A549 (cell line): ENCODE results near the gene SLC9A9. TPM values are rescaled to one million over a fixed set of nuclear protein-coding genes. Genes with fewer than 3 reads are reported as not detected.

Source experiments
- ATAC-seq, 2 experiments: fragments of 200-7000 bp in 1 of 2; fragments of >200 bp in 1 of 2; cut with Nextera tagmentation in 1 of 2; cut with Tn5 transposase in 1 of 2; 3 replicates each; pipeline versions ENCODE4 v1.8.0 to v1.9.1; 2018 to 2020; ENCODE audit warnings: mild to moderate bottlenecking in 1 of 2, moderate library complexity in 1 of 2
- CTCF ChIA-PET: fragments of 300-600 bp; sonication (Branson Sonifier 250); formaldehyde crosslinking; extraction: SDS; loops from one replicate; lab custom pipeline; 2021; ENCODE audit warnings: antibody characterized with exemption, inconsistent platforms; lab: Yijun Ruan, JAX
- POLR2A ChIA-PET: fragments of 350-600 bp; formaldehyde crosslinking; extraction: SDS; loops from one replicate; lab custom pipeline; 2021; ENCODE audit warnings: antibody characterized with exemption, inconsistent platforms; lab: Yijun Ruan, JAX
- DNase-seq, 2 experiments: peaks; one replicate each; pipeline versions ENCODE4 v3.0.0 to v3.0.0-alpha.2; 2011 to 2016; ENCODE audit warnings: low read depth in 1 of 2, low spot score in 1 of 2
- FAIRE-seq: peaks from 2 replicates; lab custom pipeline; 2011; peaks lifted over from hg19 to GRCh38; lab: Jason Lieb, UNC
- H3K27ac ChIP-seq, 2 experiments: fragments of >200 bp; sonication (Bioruptor Twin); formaldehyde crosslinking; 3 replicates each; pipeline ENCODE4 v1.5.1; 2016 to 2017
- H3K4me1 ChIP-seq: fragments of >200 bp; sonication (Bioruptor Twin); formaldehyde crosslinking; 3 replicates; pipeline ENCODE4 v1.6.1; 2016
- H3K4me2 ChIP-seq: fragments of >200 bp; sonication (Bioruptor Twin); formaldehyde crosslinking; 3 replicates; pipeline ENCODE4 v1.6.1; 2016
- H3K4me3 ChIP-seq: fragments of >200 bp; sonication (Bioruptor Twin); formaldehyde crosslinking; 3 replicates; pipeline ENCODE4 v1.5.1; 2016
- H3K9me3 ChIP-seq: fragments of >200 bp; sonication (Bioruptor Twin); formaldehyde crosslinking; 3 replicates; pipeline ENCODE4 v1.6.1; 2016
- BHLHE40 ChIP-seq: IDR thresholded peaks from 2 replicates; pipeline ENCODE4 v1.6.1; 2012; ENCODE audit warnings: low read depth, low read length, inconsistent platforms
- CEBPB ChIP-seq, 2 experiments: fragments of >200 bp in 1 of 2; sonication (Bioruptor Twin) in 1 of 2; formaldehyde crosslinking in 1 of 2; IDR thresholded peaks; 2 replicates each; pipeline ENCODE4 v1.6.1; 2012 to 2016
- E2F6 ChIP-seq: IDR thresholded peaks from 2 replicates; pipeline ENCODE4 v1.6.1; 2012; ENCODE audit warnings: low read depth, borderline replicate concordance
- EP300 ChIP-seq, 2 experiments: fragments of >200 bp; sonication (Bioruptor Twin); formaldehyde crosslinking; IDR thresholded peaks; 2 replicates in 1 of 2; 3 replicates in 1 of 2; pipeline ENCODE4 v1.6.1; 2016 to 2017
- FOSL2 ChIP-seq, 2 experiments: fragments of 450-650 bp in 1 of 2; fragments of >200 bp in 1 of 2; sonication (Bioruptor Twin) in 1 of 2; formaldehyde crosslinking; IDR thresholded peaks; 2 replicates each; pipeline versions ENCODE4 v1.5.0 to v1.6.1; 2016 to 2020; ENCODE audit warnings: mild to moderate bottlenecking in 1 of 2, moderate library complexity in 1 of 2
- FOXS1 ChIP-seq: fragments of 250-450 bp; sonication (Bioruptor Pico); IDR thresholded peaks from 2 replicates; pipeline ENCODE4 v1.5.0; 2020; ENCODE audit warnings: mild to moderate bottlenecking, moderate library complexity
- GATA3 ChIP-seq: IDR thresholded peaks from 2 replicates; pipeline ENCODE4 v1.6.1; 2012; ENCODE audit warnings: borderline replicate concordance
- HDAC2 ChIP-seq: fragments of 200-600 bp; sonication (generic); IDR thresholded peaks from 2 replicates; pipeline ENCODE4 v1.6.1; 2016
- HOXB5 ChIP-seq: fragments of 250-450 bp; sonication (Bioruptor Pico); IDR thresholded peaks from 2 replicates; pipeline ENCODE4 v1.5.0; 2020; ENCODE audit warnings: mild to moderate bottlenecking, moderate library complexity
- KDM1A ChIP-seq: fragments of 200-600 bp; sonication (generic); IDR thresholded peaks from 2 replicates; pipeline ENCODE4 v1.6.1; 2016; ENCODE audit warnings: low read depth, mild to moderate bottlenecking
- KDM5A ChIP-seq: fragments of 200-600 bp; sonication (generic); IDR thresholded peaks from 2 replicates; pipeline ENCODE4 v1.6.1; 2016; ENCODE audit warnings: antibody characterized with exemption, mild to moderate bottlenecking
- MAFK ChIP-seq: fragments of 450-650 bp; IDR thresholded peaks from 2 replicates; pipeline ENCODE4 v1.6.1; 2014; ENCODE audit not compliant: partially characterized antibody
- MAX ChIP-seq: IDR thresholded peaks from 2 replicates; pipeline ENCODE4 v1.6.1; 2012
- NFE2L2 ChIP-seq: fragments of 150-350 bp; conservative IDR thresholded peaks from 2 replicates; pipeline ENCODE4 v1.6.1; 2014; ENCODE audit warnings: low read length
- NR3C1 ChIP-seq: fragments of >200 bp; sonication (Bioruptor Twin); formaldehyde crosslinking; IDR thresholded peaks from 3 replicates; pipeline ENCODE4 v1.6.1; 2017
- POLR2A ChIP-seq: IDR thresholded peaks from 2 replicates; pipeline ENCODE4 v1.6.1; 2012; ENCODE audit warnings: mild to moderate bottlenecking, low read length
- RAD21 ChIP-seq, 2 experiments: fragments of >200 bp in 1 of 2; sonication (Bioruptor Twin) in 1 of 2; formaldehyde crosslinking in 1 of 2; IDR thresholded peaks in 1 of 2; conservative IDR thresholded peaks in 1 of 2; 2 replicates in 1 of 2; 3 replicates in 1 of 2; pipeline ENCODE4 v1.6.1; 2012 to 2018; ENCODE audit warnings: inconsistent platforms in 1 of 2
- RARB ChIP-seq: fragments of 250-450 bp; sonication (Bioruptor Pico); IDR thresholded peaks from 2 replicates; pipeline ENCODE4 v1.8.0; 2021; ENCODE audit warnings: mild to moderate bottlenecking, moderate library complexity
- RCOR1 ChIP-seq: fragments of 150-350 bp; IDR thresholded peaks from 2 replicates; pipeline ENCODE4 v1.6.1; 2014; ENCODE audit warnings: antibody characterized with exemption, low read length, low read depth
- REST ChIP-seq: fragments of 200-600 bp; sonication (generic); IDR thresholded peaks from 2 replicates; pipeline ENCODE4 v1.6.1; 2016; ENCODE audit warnings: antibody characterized with exemption, mild to moderate bottlenecking, moderate library complexity
- SMC3 ChIP-seq: fragments of >200 bp; sonication (Bioruptor Twin); formaldehyde crosslinking; IDR thresholded peaks from 3 replicates; pipeline ENCODE4 v1.6.1; 2018; ENCODE audit warnings: inconsistent platforms
- SREBF2 ChIP-seq: fragments of 450-650 bp; IDR thresholded peaks from 2 replicates; pipeline ENCODE4 v1.6.1; 2014; ENCODE audit warnings: mild to moderate bottlenecking, moderate library complexity
- TFCP2L1 ChIP-seq: fragments of 250-450 bp; sonication (Bioruptor Pico); IDR thresholded peaks from 2 replicates; pipeline ENCODE4 v1.5.0; 2021; ENCODE audit warnings: mild to moderate bottlenecking
- TP53 ChIP-seq: fragments of 250-450 bp; sonication (Bioruptor Pico); IDR thresholded peaks from 2 replicates; pipeline ENCODE4 v1.5.0; 2021; ENCODE audit warnings: mild to moderate bottlenecking, moderate library complexity
- USF2 ChIP-seq: fragments of 450-650 bp; IDR thresholded peaks from 2 replicates; pipeline ENCODE4 v1.6.1; 2014; ENCODE audit warnings: antibody characterized with exemption
- ZC3H11A ChIP-seq: fragments of 450-650 bp; IDR thresholded peaks from 2 replicates; pipeline ENCODE4 v1.6.1; 2014; ENCODE audit warnings: antibody characterized with exemption, mild to moderate bottlenecking
- ZFP36 ChIP-seq: fragments of 450-650 bp; IDR thresholded peaks from 2 replicates; pipeline ENCODE4 v1.6.1; 2014; ENCODE audit warnings: borderline replicate concordance; ENCODE audit not compliant: partially characterized antibody
- whole genome bisulfite sequencing: methylation state at CpG from one replicate; pipeline ENCODE4 v1.1.6; 2017; ENCODE audit errors: missing lambda C conversion rate; 5-methylcytosine and 5-hydroxymethylcytosine counted together
- polyA plus RNA-seq, 4 experiments: library from polyadenylated mRNA; depleted of rRNA in 3 of 4; stranded (reverse); fragments of >200 nt; fragmentation: RNase III in 1 of 4; extraction: RNeasy Plus Mini Kit Qiagen cat#74134 plus additional on column Dnase treatment in 1 of 4; gene quantifications; 2 replicates in 3 of 4; 3 replicates in 1 of 4; pipeline ENCODE4 v1.2.3, GENCODE V29; 2011 to 2017

The SLC9A9 gene
- polyA plus RNA-seq, 2 of the 4 experiments (the other 2 are of a cell fraction) = 0.10 to 0.32 TPM

- ATAC-seq (no peak), FAIRE-seq (no peak), DNase-seq (no peak)
- CTCF ChIA-PET = no interaction called here
- Histone ChIP-seq H3K4me3 (no peak overlapping the region), H3K27ac (no peak overlapping the region), H3K9me3 (no peaks in the 10 kb centered on the region), H3K4me2 (no peak overlapping the region), H3K4me1 (no peaks in the 10 kb centered on the region)
- POLR2A ChIA-PET = no interaction called here
- TF ChIP-seq KDM1A (no peak), RAD21 (conservative IDR thresholded peaks at IDR 0.05 in 1 of 2, IDR thresholded peaks at IDR 0.05 in 1 of 2) (no peak), POLR2A (no peak), MAX (no peak), SREBF2 (no peak), REST (no peak), NFE2L2 (no peak), FOSL2 (IDR thresholded peaks at IDR 0.05) (no peak), FOSL2 (CRISPR knock-in tag; IDR thresholded peaks at IDR 0.05) (no peak), CEBPB (IDR thresholded peaks at IDR 0.05) (no peak), E2F6 (no peak), GATA3 (no peak), HOXB5 (CRISPR knock-in tag) (no peak), KDM5A (no peak), EP300 (IDR thresholded peaks at IDR 0.05) (no peak)
- WGBS = 38% methylated on average over 4 of the region's 4 CpGs
Measured at GRCh38 chr3:143351895-143352608, 496.2 kb downstream of the SLC9A9 start.

- CTCF ChIA-PET = no interaction called here
- 11% methylated on average over 2 of the region's 2 CpGs for WGBS
Measured at GRCh38 chr3:143351354-143351753, 496.9 kb downstream of the SLC9A9 start.

More at GRCh38 chr3:143351354-143351753, 496.9 kb downstream of the SLC9A9 start:
- FAIRE-seq = no peak
- Histone ChIP-seq H3K4me2 (no peak overlapping the region), H3K9me3 (no peaks in the 10 kb centered on the region), H3K4me3 (no peak overlapping the region), H3K27ac (no peak overlapping the region), H3K4me1 (no peaks in the 10 kb centered on the region)
- POLR2A ChIA-PET = no interaction called here
- no peak for ATAC-seq
- TF ChIP-seq RCOR1 (no peak), BHLHE40 (no peak), ZC3H11A (no peak), SREBF2 (no peak), NR3C1 (no peak), RARB (CRISPR knock-in tag) (no peak), MAFK (no peak), TFCP2L1 (CRISPR knock-in tag) (no peak), ZFP36 (no peak), HDAC2 (no peak), USF2 (no peak), EP300 (IDR thresholded peaks at IDR 0.05) (no peak), SMC3 (no peak), E2F6 (no peak), TP53 (CRISPR knock-in tag) (no peak), FOXS1 (CRISPR knock-in tag) (no peak), POLR2A (no peak)
- no peak for DNase-seq
